NCI-H2107 treated with DMSO at 0.1 percent for 48 hours (cell line): ENCODE results near the gene SETD7.

Source experiments
- DNase-seq: peaks from one replicate; lab custom pipeline; 2025; ENCODE audit not compliant: unreplicated experiment; lab: John Stamatoyannopoulos, UW

Gene SETD7

DNA sequence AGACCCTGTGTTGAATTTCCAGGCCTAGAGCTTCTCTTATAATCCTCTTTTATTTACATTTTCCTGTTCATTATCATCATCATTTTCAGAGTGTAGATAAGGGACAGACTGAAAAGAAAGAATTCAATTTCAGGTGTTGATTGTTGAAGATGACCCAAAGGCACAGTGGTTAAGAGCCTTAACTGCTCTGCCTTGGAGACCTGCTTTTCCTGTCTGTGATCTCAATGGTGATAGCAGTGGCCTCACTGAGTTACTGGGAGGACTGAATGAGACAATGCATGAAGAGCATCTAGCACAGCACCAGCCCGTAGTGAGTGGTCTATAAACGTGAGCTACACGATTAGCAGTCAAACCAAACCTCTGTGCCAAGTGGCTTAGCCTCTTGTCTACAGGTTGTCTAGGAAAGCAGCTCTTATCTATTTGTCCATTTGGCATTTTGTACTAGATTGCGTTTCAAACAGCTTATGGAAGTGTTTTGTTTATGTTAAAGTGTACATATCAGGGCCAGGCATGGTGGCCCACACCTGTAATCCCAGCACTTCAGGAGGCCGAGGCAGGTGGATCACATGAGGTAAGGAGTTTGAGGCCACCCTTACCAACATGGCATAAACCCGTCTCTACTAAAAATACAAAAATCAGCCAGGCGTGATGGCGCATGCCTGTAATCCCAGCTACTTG is 41.5 kb downstream of the SETD7 start:
- DNase-seq, result no peak

DNA sequence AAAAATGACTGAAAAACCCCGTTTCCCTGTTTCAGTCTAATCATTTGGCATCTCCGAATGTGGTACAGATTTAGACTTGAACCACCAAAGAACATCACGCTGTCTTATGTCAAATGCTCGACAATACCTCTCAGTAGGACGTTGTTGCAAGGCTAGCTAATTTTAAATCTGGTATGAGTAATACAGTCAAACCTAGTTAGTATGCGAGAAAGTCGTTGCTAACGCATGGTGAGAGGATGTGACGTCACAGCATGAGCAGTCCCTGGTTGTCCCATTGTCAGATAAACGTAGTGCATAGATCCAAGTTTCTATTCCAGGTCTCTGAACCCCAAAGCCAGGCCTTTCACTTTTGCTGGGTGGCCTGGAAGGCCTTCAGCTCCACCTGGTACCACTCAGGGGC is 44.7 kb downstream of the SETD7 start:
- DNase-seq, result no peak

DNA sequence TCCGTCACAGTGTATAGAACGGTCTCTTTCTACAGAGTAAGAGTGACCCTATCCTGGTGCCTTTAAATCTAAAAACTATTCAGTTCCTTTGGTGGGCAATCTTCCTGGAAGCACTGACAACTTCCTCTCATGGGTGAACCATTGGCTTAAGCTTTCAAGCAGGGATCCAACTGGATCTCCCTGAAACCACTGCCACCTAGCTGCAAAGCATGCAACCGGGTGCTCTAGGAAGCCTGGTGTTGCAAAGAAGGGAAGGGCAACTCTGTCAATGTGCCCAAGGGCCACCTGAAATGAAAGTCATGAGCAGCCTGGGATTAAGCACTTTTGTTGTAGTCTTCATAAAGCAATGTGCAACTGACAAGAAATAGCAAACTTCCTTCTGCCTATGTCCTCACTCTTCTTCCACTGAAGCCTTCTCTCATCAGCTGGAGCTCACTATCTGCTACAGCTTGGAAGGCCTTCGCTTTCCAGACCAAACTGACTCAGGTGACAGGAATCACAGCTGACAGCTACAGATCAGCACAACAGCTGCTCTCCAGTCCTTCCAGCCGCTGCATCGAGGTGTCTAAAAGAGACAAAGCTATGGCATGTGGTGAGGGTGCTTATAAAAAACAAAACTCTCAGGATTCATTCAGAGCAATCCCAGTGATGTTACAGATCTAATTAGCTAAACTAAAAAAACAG is 46.1 kb downstream of the SETD7 start:
- DNase-seq, result no peak

DNA sequence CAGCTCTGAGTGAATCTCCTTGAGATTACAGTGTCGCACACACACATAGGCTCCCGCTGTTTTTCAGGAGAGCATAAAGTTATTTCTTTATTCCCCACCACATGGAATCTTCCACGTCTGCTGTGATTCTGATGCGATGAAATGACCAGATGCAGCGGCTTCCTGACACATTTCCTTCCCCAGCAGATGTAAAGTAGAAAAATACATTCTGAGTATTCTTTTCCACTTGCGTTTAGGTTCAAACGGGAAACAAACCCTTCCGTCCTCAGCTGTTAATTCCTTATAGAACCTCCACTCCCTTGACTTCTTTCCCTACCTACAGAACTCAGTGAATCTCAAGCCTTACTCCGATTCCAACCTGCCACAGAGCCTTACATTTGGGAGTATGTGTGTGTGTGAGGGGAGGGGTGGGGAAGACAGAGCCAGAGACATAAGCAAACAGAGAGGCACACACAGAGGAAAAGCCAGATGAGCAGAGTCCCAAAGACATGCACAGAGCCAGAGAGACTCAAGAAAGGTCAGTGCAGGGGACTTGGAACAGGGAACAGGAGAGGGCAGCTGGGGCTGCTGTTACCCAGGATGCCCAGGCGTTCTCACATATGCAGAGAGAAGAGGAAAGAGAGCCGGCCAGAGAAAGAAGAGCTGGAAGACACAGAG is 47.3 kb downstream of the SETD7 start:
- no peak for DNase-seq

DNA sequence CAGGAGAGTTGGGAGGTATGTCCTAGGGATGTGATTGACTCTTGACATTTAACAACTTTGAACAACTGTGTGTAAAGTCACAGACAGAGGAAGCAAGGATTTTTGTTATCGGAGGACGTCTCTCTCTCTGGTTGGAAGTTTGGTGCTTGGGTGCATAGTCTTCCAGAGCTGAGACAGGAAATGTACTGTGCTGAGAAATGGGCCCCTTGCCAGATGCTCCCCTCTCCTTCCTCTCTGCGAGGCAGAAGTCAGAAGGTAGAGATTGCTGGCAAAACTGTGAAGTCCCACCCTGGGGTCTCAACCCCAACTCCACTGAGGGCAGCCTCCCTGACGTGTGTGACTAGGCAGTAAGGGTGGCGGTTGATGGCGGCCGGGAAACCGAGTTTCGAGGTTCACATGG is 49.2 kb downstream of the SETD7 start:
- DNase-seq, result no peak

DNA sequence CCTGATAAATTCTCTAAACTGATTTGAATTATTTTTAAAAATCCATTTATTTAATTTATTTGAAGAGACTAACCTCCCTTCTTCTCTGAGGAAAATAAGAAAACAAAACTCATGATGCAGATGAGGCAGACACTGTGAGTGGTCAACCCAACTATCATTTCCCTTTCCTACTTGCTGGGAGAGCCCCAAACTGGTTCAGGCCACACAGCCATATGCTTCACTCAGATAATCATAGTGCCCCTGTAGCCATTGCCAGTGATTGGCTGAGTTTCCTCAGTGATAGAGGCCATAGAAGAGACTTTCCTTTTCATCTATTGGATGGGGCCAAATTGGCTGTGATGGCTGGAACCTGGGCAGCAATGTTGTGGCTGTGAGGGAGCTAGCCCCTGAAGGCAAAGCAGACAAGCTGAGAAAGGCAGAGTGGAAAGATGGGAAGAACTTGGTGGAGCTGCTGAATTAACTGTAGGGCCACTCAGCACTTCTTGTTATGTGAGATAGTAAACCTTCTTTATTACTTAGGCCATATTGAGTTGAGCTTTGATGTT is 52.3 kb downstream of the SETD7 start:
- no peak for DNase-seq

DNA sequence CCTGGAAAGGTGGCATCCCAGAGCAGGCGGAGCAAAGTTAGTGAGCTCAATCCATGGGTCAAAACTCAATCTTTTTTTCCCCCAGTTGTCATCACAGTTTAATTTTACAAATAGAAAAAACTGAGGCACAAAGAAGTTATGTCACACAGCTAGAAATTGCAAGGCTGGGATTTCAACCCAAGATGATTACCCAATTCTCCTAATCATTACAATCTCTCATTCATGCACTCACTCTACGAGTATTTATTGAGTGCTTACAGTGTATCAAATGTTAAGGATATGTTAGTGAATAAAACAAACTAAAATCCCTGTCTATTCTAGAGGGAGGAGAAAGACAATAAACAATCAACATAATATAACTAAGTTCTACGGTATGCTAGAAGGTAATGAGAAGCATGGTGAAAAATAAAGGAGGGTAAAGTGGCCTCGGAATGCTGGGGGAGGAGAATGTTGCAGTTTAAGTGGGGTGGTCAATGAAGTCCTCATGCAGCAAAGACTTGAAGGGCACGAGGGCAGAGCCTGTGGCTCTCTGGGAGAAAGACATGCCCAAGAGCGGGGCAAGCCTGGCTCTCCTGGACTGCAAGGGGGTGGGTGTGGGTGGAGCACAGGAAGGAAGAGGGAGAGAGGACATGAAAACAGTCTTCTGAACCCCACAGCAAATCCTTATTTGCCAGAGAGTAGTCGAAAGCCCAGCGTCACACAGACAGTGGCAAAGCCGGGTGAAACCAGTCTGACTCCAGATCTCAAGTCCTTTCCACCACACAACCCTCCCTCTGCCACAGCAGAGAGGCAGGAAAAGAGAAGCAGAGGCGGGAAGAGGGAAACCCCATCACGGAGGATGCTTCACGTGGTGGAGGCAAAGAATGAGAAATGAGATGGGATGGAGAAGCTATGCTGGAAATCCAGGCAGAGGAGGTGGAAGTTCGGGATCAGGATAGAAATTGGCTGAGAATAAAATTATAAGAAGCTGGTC is 53.8 kb downstream of the SETD7 start:
- no peak for DNase-seq

DNA sequence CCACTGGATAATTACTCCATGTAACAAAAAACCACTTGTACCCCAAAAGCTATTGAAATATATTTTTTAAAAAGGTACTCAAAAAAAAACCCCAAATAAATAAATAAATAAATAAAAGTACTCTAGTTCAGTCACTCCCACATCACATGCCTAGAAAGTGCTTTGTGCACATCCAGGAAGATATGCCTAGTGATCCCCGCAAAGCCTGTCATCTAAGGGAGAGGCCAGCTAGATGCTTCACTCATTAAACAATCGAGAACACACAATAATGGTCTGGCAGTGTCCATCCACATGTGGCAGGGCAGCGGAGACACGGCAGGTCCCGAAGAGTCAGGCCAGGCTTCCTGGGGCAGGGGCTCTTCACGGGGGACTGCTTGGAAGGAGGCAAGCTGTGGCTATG is 54.5 kb downstream of the SETD7 start:
- DNase-seq, result no peak

DNA sequence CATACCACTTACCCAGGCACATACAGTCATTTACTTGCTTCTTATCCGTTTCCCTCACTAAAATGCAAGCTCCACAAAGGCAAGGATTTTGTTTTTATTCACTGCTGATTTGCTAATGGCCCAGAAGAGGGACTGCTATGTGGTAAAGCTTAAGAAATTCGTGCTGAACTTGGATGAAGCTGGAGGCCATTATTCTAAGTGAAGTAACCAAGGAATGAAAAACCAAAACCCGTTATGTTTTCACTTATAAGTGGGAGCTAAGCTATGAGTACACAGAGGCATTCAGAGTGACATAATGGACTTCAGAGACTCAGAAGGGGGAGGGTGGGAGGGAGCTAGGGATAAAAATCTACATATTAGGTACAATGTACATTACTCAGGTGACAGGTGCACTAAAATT is 54.9 kb downstream of the SETD7 start:
- DNase-seq, result no peak

DNA sequence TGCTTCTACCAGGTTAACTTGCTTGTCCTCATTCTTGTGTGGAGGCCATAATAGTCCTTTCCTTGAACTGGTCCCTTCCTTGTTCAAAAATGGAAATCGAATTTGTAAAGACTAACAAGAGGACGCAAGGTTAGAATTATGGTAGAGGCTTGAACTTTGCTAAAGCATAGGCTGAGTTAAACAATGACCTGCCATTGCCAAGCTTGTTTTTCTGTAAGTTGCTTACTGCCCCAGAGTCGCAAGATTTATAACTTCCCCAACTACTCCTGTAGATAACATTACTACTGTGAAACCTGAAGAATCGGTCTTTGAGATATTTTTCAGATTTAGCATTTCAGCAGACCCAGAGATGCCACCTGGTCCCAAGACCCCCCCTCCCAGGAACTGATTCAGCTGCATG is 56.8 kb downstream of the SETD7 start:
- no peak for DNase-seq

DNA sequence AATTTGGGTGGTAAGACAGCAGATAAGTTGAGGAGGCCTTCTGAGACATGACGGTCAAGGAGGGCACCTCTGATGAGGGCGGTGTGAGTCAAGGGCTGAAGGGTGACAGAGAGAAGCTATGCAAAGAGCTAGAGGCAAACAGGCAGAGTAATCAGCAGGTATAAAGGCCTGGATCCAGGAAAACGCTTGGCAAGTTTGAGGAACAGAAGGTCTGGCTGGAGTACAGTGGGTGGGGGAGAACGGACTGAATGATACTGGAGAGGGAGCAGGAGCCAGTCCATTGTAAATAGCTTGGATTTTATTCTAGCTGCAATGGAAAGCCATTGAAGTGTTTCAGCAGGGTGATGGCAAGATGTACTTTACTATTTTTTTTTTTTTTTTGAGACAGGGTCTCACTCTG is 62.8 kb downstream of the SETD7 start:
- no peak for DNase-seq

DNA sequence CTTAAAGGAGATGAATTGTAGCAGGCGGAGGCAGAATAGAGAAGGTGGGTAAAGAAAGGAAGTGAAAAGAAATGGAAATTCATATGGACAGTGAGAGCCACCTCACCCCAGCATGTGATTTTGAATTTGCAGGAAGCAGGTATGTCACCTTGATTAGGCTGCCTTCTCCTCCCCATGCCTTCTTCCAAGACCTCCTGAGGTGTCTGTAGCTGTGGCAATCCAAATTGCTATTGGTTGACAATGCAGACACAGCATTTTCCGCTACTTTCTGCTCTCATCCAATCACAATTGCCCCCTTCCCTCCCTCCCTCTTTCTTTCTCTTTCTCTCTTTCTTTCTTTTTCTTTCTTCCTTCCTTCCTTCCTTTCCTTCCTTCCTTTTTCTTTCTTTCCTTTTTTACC is 63.6 kb downstream of the SETD7 start:
- DNase-seq, result no peak

DNA sequence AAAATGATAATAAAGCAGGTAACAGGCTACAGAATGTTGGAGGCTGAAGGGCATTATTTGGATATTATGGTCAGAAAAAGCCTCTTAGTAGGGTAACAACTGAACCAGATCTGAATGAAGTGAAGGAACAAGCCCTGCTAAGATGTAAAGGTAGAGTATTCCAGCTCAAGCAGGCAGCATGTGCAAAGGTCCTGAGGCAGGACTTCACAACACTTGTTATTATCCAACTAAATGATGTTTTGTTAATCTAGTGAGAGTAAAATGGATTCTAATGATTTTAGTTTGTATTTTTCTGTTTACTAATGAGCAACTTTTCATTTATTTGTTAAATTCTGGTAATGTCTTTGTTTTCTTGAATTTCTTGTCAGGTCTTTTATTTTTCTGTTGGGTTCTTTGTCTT is 66.4 kb downstream of the SETD7 start:
- DNase-seq, result no peak

DNA sequence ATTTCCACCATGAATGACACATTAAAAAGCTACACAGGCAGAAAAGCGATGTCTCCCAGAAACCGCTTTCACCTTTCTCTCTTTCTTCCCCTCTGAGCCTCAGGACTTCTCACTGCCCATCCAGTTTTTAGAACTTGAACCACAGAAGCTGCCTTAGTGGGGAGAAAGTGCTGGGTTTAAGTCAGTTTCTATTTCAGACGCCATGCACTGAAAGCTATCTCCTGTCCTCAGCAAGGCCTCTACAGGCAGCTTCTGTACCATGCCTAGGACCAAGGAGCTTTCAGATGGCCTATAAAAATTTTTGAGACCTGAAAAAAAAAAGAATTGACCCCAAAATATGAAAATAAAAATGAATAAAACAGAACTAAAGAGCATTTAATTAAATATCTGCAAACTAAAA is 67.6 kb downstream of the SETD7 start:
- DNase-seq, result no peak

DNA sequence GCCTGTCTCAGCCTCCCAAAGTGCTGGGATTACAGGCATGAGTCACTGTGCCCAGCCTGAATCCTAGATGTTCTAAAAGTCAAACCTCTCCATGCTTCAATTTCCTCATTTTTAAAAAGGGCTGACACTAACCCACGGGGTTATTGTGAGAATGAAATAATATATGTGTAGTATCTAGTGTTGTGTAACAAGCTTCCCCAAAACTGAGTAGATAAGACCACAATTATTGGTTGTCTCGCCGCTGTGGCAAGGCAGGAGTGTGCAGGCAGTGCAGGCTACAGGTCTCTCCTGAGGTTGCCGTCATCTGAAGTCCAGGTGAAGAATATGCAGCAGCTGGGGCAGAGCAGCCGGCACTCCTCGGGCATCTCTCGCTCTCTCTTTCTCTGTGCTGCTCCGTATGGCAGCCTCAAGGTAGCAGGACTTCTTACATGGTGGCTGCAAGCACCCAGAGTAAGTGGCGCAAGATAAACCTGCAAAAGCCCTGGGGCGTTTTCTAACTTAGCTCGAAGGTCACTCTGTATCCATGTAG is 71.2 kb downstream of the SETD7 start:
- DNase-seq, result no peak

DNA sequence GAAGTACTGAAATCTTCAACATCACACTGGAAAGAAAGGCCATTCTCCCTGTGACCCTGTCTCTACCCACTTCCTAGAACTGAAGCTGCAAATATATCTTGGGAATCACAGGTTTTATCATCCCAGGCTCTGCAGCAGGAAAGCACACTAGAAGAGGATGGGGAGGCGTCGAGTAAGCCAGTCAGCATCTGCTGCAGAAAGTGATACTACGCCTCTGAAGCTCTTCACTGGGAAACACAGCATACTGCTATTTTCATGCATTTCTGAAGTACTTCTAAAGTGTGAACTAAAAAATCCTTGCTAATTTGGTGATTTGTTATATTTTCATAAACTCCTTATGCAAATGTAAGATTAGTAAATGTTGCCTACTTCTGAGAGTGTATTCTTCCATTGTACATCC is 73.0 kb downstream of the SETD7 start:
- no peak for DNase-seq

DNA sequence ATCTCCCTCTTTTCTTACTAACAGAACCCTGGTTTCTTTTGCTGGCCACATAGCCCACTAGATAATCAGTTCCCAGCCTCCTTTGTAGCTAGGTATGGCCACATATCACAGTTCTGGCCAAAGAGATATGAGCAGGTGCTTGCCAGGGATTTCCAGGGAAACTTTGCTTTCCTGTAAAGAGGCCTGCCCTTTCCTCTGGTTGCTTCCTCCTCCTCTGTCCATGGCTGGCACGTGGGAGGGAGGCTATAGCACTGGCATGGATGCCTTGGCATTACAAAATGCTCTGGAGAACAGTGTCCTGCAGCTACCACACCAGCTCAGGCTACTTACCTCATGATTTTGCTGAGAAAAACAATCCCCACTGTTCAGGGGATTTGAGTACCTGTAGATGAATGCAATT is 74.6 kb downstream of the SETD7 start:
- no peak for DNase-seq

DNA sequence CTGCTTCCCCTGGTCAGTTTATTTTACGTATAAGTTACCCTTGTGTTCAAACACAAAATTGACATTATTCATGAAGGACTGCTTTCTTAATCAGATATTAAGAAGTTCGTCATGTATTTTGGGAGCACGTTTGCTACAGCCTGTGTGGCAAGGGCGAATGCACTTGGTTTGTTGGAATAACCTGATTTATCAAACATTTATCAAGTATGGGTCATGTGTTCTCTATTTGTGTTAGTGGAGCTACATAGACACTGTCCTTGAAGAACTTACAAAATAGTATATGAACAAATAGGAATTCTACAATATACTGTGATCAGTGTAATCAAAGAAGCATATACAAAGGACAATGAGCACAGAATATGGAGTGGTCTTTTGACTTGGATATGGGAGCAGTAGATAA is 79.7 kb downstream of the SETD7 start:
- no peak for DNase-seq

DNA sequence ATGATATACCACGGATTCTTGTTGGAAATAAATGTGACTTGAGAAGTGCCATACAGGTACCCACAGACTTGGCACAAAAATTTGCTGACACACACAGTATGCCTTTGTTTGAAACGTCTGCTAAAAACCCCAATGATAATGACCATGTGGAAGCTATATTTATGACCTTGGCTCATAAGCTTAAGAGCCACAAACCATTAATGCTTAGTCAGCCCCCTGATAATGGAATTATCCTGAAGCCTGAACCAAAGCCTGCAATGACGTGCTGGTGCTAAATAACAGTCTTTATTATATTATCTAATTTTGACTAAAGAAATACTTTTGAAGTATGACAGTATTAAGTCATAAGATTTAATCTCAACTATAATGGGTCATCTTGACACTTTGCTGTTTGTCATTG is 83.2 kb downstream of the SETD7 start:
- DNase-seq, result no peak

DNA sequence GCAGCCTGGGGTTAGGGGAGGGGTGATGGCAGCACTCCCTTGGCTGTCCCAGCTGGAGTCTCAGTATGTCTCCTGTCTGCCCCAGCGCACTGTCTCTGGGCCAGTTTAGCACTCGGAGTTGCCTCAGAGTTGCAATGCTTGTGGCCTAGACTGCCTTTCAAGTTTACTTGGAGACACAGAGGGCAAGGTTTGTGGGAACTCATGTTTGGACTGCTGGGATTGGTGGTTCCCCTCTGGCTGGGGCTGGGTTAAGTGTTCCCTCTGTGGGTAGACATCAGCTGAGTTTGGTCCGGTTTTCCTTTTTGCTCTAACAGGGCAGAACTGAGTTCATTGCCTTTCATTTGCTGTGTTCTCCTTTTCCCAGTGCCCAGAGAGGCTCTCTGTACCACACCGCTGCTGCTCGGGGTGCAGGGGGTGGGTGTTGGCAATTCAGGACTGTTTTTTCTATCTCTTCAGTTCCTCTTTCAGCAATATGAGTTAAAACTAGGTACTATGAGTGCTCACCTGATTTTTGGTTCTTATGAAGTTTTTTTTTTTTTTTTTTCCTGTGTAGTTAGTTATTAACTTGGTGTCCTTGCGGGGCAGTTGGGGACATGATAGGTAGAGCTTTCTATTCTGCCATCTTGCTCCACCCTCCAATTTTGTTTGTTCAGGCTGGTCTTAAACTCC is 84.9 kb downstream of the SETD7 start:
- no peak for DNase-seq
